Adrenal gland (tissue), 12 donors: Measurements from ENCODE around the gene CCL17. TPM values are rescaled to one million over a fixed set of nuclear protein-coding genes. Genes with fewer than 3 reads are reported as not detected.

Experiments
- DNase-seq, 7 donors: peaks; one replicate each; pipeline ENCODE4 v3.0.0-alpha.2; 2019 to 2020
- H3K27ac ChIP-seq, 5 donors: fragments of 200-600 bp; sonication (generic) in 4 of 5; 1 replicate in 3 of 5; 2 replicates in 2 of 5; pipeline versions ENCODE4 v1.5.1 to v1.8.0; 2016 to 2020; ENCODE audit warnings: mild to moderate bottlenecking in 1 of 5
- H3K27me3 ChIP-seq: fragments of 200-600 bp; 2 replicates; pipeline ENCODE4 v1.8.0; 2021
- H3K36me3 ChIP-seq, 2 donors: fragments of 200-600 bp; replicated peaks in 1 of 2; 1 replicate in 1 of 2; 2 replicates in 1 of 2; pipeline versions ENCODE4 v1.5.1 to v1.8.0; 2018 to 2022
- H3K4me1 ChIP-seq, 2 donors: fragments of 200-600 bp; replicated peaks in 1 of 2; 1 replicate in 1 of 2; 2 replicates in 1 of 2; pipeline versions ENCODE4 v1.5.1 to v1.8.0; 2018 to 2021
- H3K4me3 ChIP-seq, 4 donors: fragments of 200-600 bp; sonication (generic) in 3 of 4; one replicate each; pipeline ENCODE4 v1.5.1; 2016 to 2018
- H3K9me3 ChIP-seq, 3 donors: fragments of 200-600 bp; sonication (generic) in 1 of 3; replicated peaks in 1 of 3; 1 replicate in 2 of 3; 2 replicates in 1 of 3; pipeline versions ENCODE4 v1.5.1 to v1.8.0; 2016 to 2021
- CTCF ChIP-seq, 6 experiments: fragments of 450-650 bp in 4 of 6; fragments of 200-600 bp in 2 of 6; sonication (generic) in 1 of 6; IDR thresholded peaks; 1 replicate in 5 of 6; 2 replicates in 1 of 6; pipeline versions ENCODE4 v1.5.1 to v1.8.0; 2016 to 2021; ENCODE audit warnings: antibody characterized with exemption in 6 of 6, mild to moderate bottlenecking in 2 of 6, moderate library complexity in 1 of 6
- POLR2A ChIP-seq, 2 donors: fragments of 450-650 bp; IDR thresholded peaks; one replicate each; pipeline ENCODE4 v1.6.1; 2017; ENCODE audit warnings: antibody characterized with exemption in 2 of 2, mild to moderate bottlenecking in 2 of 2, moderate library complexity in 1 of 2
- WGBS, 4 donors: extraction: QIAGEN DNeasy Blood & Tissue Kit in 2 of 4; methylation state at CpG; one replicate each; pipeline versions ENCODE4 v1.1.5 to v1.1.7; 2013 to 2017; 5-methylcytosine and 5-hydroxymethylcytosine counted together
- intact Hi-C, 2 donors: fragments of 100-400 bp; cut with DNase I; formaldehyde crosslinking; loops; one replicate each; pipeline versions ENCODE4 v1.14.1 to v1.15.0; 2022 to 2023
- polyA plus RNA-seq, 3 donors: library from polyadenylated mRNA; stranded (reverse); fragments of 200-250 nt in 2 of 3; fragments of 350-450 nt in 1 of 3; fragmentation: Illumina TruSeq in 1 of 3; extraction: RNeasy Lipid Tissue Mini Kit (QIAGEN cat#74804) in 1 of 3; gene quantifications; one replicate each; pipeline ENCODE4 v1.2.3, GENCODE V29; 2013 to 2014
- total RNA-seq, 9 donors: library from RNA; depleted of rRNA in 4 of 9; stranded (reverse); fragments of >200 nt in 4 of 9; fragments of 120-200 nt in 1 of 9; fragmentation: NEBNext Ultra II Directional in 1 of 9; extraction: Animal tissue kit (Norgen Biotek cat#: 25700) in 1 of 9; gene quantifications; one replicate each; pipeline versions ENCODE4 v1.1.0 to v1.2.4, GENCODE V29; 2013 to 2023
- donor health status: healthy with polysubstance abuse.
- donor health status: Bipolar disorder and iron deficiency.
- donor health status: DM: yes; HTN: yes; CAD: no.
- donor health status: DM: no; HTN: no; CAD: no.
- donor health status: DM: no; HTN: no; CAD: no.
- donor health status: DM: yes; HTN: yes; CAD: no.

CCL17 gene
- total and polyA plus RNA-seq, 12 donors, result not detected

GRCh38 chr16:57361404-57361803 is 43.2 kb upstream of the CCL17 start:
- WGBS, 4 donors, result 79 to 93% (median 81%) methylated on average over 4 of the region's 4 CpGs
- TF ChIP-seq CTCF (IDR thresholded peaks at IDR 0.05), result no peak
- TF ChIP-seq POLR2A (IDR thresholded peaks at IDR 0.05), result no peak
- Histone ChIP-seq H3K4me1 (no peaks in the 10 kb centered on the region), H3K9me3 (no peaks in the 10 kb centered on the region), H3K27me3 (no peaks in the 10 kb centered on the region), H3K4me3 (no peak overlapping the region), H3K36me3 (no peaks in the 10 kb centered on the region), H3K27ac (no peak overlapping the region)
- intact Hi-C loops, result no loop called here
- DNase-seq, result no peak

- H3K27ac ChIP-seq, result no peak overlapping the region
- DNase-seq, result no peak
- 95 to 100% (median 96%) methylated on average over 3 of the region's 3 CpGs for WGBS, 4 donors
- H3K36me3 ChIP-seq, result no peaks in the 10 kb centered on the region
- no peaks in the 10 kb centered on the region for H3K9me3 ChIP-seq
- intact Hi-C loops, result no loop called here
- H3K4me3 ChIP-seq, result no peak overlapping the region
- H3K27me3 ChIP-seq, result no peaks in the 10 kb centered on the region
- no peak for TF ChIP-seq POLR2A (IDR thresholded peaks at IDR 0.05)
- TF ChIP-seq CTCF (IDR thresholded peaks at IDR 0.05), result no peak
- H3K4me1 ChIP-seq, result no peaks in the 10 kb centered on the region
Observed at GRCh38 chr16:57364143-57364542, 40.4 kb upstream of the CCL17 start.

GRCh38 chr16:57366544-57367040 is 38.0 kb upstream of the CCL17 start:
- DNase-seq, result no peak
- TF ChIP-seq POLR2A (IDR thresholded peaks at IDR 0.05) (no peak), CTCF (IDR thresholded peaks at IDR 0.05) (no peak)
- no peaks in the 10 kb centered on the region for H3K27me3 ChIP-seq
- H3K9me3 ChIP-seq, result no peaks in the 10 kb centered on the region
- intact Hi-C loops, result no loop called here
- H3K36me3 ChIP-seq, result no peaks in the 10 kb centered on the region
- no peak overlapping the region for H3K4me3 ChIP-seq
- 36 to 63% (median 54%) methylated on average over 5 to 6 of the region's 6 CpGs for WGBS, 4 donors
- no peaks in the 10 kb centered on the region for H3K4me1 ChIP-seq
- no peak overlapping the region for H3K27ac ChIP-seq

- Histone ChIP-seq H3K4me1 (no peaks in the 10 kb centered on the region), H3K4me3 (no peak overlapping the region), H3K36me3 (no peaks in the 10 kb centered on the region), H3K27me3 (no peaks in the 10 kb centered on the region), H3K9me3 (no peaks in the 10 kb centered on the region), H3K27ac (no peak overlapping the region)
- DNase-seq, result no peak
- TF ChIP-seq POLR2A (IDR thresholded peaks at IDR 0.05) (no peak), CTCF (IDR thresholded peaks at IDR 0.05) (no peak)
- intact Hi-C loops, result no loop called here
- WGBS, 4 donors, result 68 to 77% (median 74%) methylated on average over 7 of the region's 7 CpGs
Observed at GRCh38 chr16:57367116-57367752, 37.3 kb upstream of the CCL17 start.
